ENCODE results near the gene TAF11L10. TPM values are rescaled to one million over a fixed set of nuclear protein-coding genes. Genes with fewer than 3 reads are reported as not detected.
"Not testable (repeated sequence)": the region's sequence is repeated elsewhere in the genome, so short reads cannot be mapped to it uniquely, and the experiment has no call there.

The TAF11L10 gene
- total RNA-seq, 2 experiments from 2014 or later: not detected

GRCh38 chr5:17607461-17607860, 9.8 kb upstream of the TAF11L10 start:
- H3K9me3 ChIP-seq (ENCODE audit: low read length); H2AFZ ChIP-seq (ENCODE audit: low read length); CTCF ChIA-PET (ENCODE audit: unreplicated experiment); H3K27ac ChIP-seq (ENCODE audit: low read depth, low read length, poor library complexity, severe bottlenecking); H3K4me3 ChIP-seq (ENCODE audit: low read depth, low read length, poor library complexity, severe bottlenecking); BruUV-seq (replicated peaks); H3K4me1 ChIP-seq (ENCODE audit: insufficient read depth, low read length, poor library complexity, severe bottlenecking); H3K79me2 ChIP-seq (ENCODE audit: insufficient read depth, low read depth, low read length); POLR2A ChIA-PET; intact Hi-C loops (cut with micrococcal nuclease; ENCODE audit: unreplicated experiment); DNase-seq (ENCODE audit: low spot score); H3K9me2 ChIP-seq (ENCODE audit: insufficient read depth, low read length); H3K4me2 ChIP-seq (ENCODE audit: low read length); H3K36me3 ChIP-seq (ENCODE audit: insufficient read depth, low read length); H4K20me1 ChIP-seq (ENCODE audit: insufficient read depth, low read length): not testable (repeated sequence)

- Histone ChIP-seq H3K27ac (ENCODE audit: low read depth, low read length, poor library complexity, severe bottlenecking) (no peak overlapping the region), H3K79me2 (ENCODE audit: insufficient read depth, low read depth, low read length) (no peaks in the 10 kb centered on the region), H3K9me2 (ENCODE audit: insufficient read depth, low read length) (no peaks in the 10 kb centered on the region), H3K4me3 (ENCODE audit: low read depth, low read length, poor library complexity, severe bottlenecking) (no peak overlapping the region), H4K20me1 (ENCODE audit: insufficient read depth, low read length) (no peaks in the 10 kb centered on the region), H2AFZ (ENCODE audit: low read length) (no peak overlapping the region), H3K36me3 (ENCODE audit: insufficient read depth, low read length) (no peaks in the 10 kb centered on the region), H3K9me3 (ENCODE audit: low read length) (no peaks in the 10 kb centered on the region), H3K4me1 (ENCODE audit: insufficient read depth, low read length, poor library complexity, severe bottlenecking) (no peaks in the 10 kb centered on the region), H3K4me2 (ENCODE audit: low read length) (no peak overlapping the region)
- POLR2A ChIA-PET: no interaction called here
- TF ChIP-seq EZH2phosphoT487 (IDR thresholded peaks at IDR 0.05; ENCODE audit: borderline replicate concordance, low read depth, low read length) (no peak), CTCF (conservative IDR thresholded peaks at IDR 0.05; ENCODE audit: low read length) (no peak)
- no TSS peak for BruUV-seq (replicated peaks)
- CTCF ChIA-PET (ENCODE audit: unreplicated experiment): no interaction called here
- intact Hi-C loops (cut with micrococcal nuclease; ENCODE audit: unreplicated experiment): no loop called here
- no peak for DNase-seq (ENCODE audit: low spot score)
These were observed 7.3 kb upstream of the TAF11L10 start for GRCh38 chr5:17604951-17605350.

- H3K9me3 ChIP-seq (ENCODE audit: low read length); DNase-seq (ENCODE audit: low spot score); CTCF ChIA-PET (ENCODE audit: unreplicated experiment); H3K4me2 ChIP-seq (ENCODE audit: low read length); H4K20me1 ChIP-seq (ENCODE audit: insufficient read depth, low read length); H2AFZ ChIP-seq (ENCODE audit: low read length); H3K9me2 ChIP-seq (ENCODE audit: insufficient read depth, low read length); BruUV-seq (replicated peaks); H3K27ac ChIP-seq (ENCODE audit: low read depth, low read length, poor library complexity, severe bottlenecking); POLR2A ChIA-PET; H3K36me3 ChIP-seq (ENCODE audit: insufficient read depth, low read length); intact Hi-C loops (cut with micrococcal nuclease; ENCODE audit: unreplicated experiment); H3K4me1 ChIP-seq (ENCODE audit: insufficient read depth, low read length, poor library complexity, severe bottlenecking); H3K79me2 ChIP-seq (ENCODE audit: insufficient read depth, low read depth, low read length); H3K4me3 ChIP-seq (ENCODE audit: low read depth, low read length, poor library complexity, severe bottlenecking): not testable (repeated sequence)
These were observed 6.3 kb upstream of the TAF11L10 start, which contains the start of gene TAF11L11 for GRCh38 chr5:17603880-17604279. Gene TAF11L11 (plus strand): TSS chr5:17604183.

GRCh38 chr5:17594255-17594654, 3.4 kb downstream of the TAF11L10 start, which contains the start of gene TAF11L9:
Gene TAF11L9 (minus strand): TSS chr5:17594394.
- not testable (repeated sequence) for BruUV-seq (replicated peaks)

GRCh38 chr5:17590860-17591259, 6.8 kb downstream of the TAF11L10 start, which contains the start of gene TAF11L8:
Gene TAF11L8 (minus strand): TSS chr5:17590960.
- CTCF ChIA-PET (ENCODE audit: unreplicated experiment); H3K36me3 ChIP-seq (ENCODE audit: insufficient read depth, low read length); H3K9me2 ChIP-seq (ENCODE audit: insufficient read depth, low read length); H3K27ac ChIP-seq (ENCODE audit: low read depth, low read length, poor library complexity, severe bottlenecking); H3K4me2 ChIP-seq (ENCODE audit: low read length); DNase-seq (ENCODE audit: low spot score); H3K4me1 ChIP-seq (ENCODE audit: insufficient read depth, low read length, poor library complexity, severe bottlenecking); BruUV-seq (replicated peaks); POLR2A ChIA-PET; H3K4me3 ChIP-seq (ENCODE audit: low read depth, low read length, poor library complexity, severe bottlenecking); H2AFZ ChIP-seq (ENCODE audit: low read length); H4K20me1 ChIP-seq (ENCODE audit: insufficient read depth, low read length); H3K9me3 ChIP-seq (ENCODE audit: low read length); H3K79me2 ChIP-seq (ENCODE audit: insufficient read depth, low read depth, low read length); intact Hi-C loops (cut with micrococcal nuclease; ENCODE audit: unreplicated experiment): not testable (repeated sequence)

More at GRCh38 chr5:17594255-17594654, 3.4 kb downstream of the TAF11L10 start, which contains the start of gene TAF11L9:
- H3K9me2 ChIP-seq (ENCODE audit: insufficient read depth, low read length); POLR2A ChIA-PET; intact Hi-C loops (cut with micrococcal nuclease; ENCODE audit: unreplicated experiment); H3K4me2 ChIP-seq (ENCODE audit: low read length); H3K36me3 ChIP-seq (ENCODE audit: insufficient read depth, low read length); H3K27ac ChIP-seq (ENCODE audit: low read depth, low read length, poor library complexity, severe bottlenecking); DNase-seq (ENCODE audit: low spot score); CTCF ChIA-PET (ENCODE audit: unreplicated experiment); H3K79me2 ChIP-seq (ENCODE audit: insufficient read depth, low read depth, low read length); H4K20me1 ChIP-seq (ENCODE audit: insufficient read depth, low read length); H3K9me3 ChIP-seq (ENCODE audit: low read length); H3K4me1 ChIP-seq (ENCODE audit: insufficient read depth, low read length, poor library complexity, severe bottlenecking); H2AFZ ChIP-seq (ENCODE audit: low read length); H3K4me3 ChIP-seq (ENCODE audit: low read depth, low read length, poor library complexity, severe bottlenecking): not testable (repeated sequence)

GRCh38 chr5:17585658-17586057, 12.0 kb downstream of the TAF11L10 start, which contains the start of gene TAF11L7:
Gene TAF11L7 (minus strand): TSS chr5:17585758.
- H3K36me3 ChIP-seq (ENCODE audit: insufficient read depth, low read length); H3K9me3 ChIP-seq (ENCODE audit: low read length); H3K4me1 ChIP-seq (ENCODE audit: insufficient read depth, low read length, poor library complexity, severe bottlenecking); DNase-seq (ENCODE audit: low spot score); H3K4me2 ChIP-seq (ENCODE audit: low read length); CTCF ChIA-PET (ENCODE audit: unreplicated experiment); H3K27ac ChIP-seq (ENCODE audit: low read depth, low read length, poor library complexity, severe bottlenecking); H2AFZ ChIP-seq (ENCODE audit: low read length); intact Hi-C loops (cut with micrococcal nuclease; ENCODE audit: unreplicated experiment); H3K4me3 ChIP-seq (ENCODE audit: low read depth, low read length, poor library complexity, severe bottlenecking); POLR2A ChIA-PET; H3K9me2 ChIP-seq (ENCODE audit: insufficient read depth, low read length); H3K79me2 ChIP-seq (ENCODE audit: insufficient read depth, low read depth, low read length); BruUV-seq (replicated peaks); H4K20me1 ChIP-seq (ENCODE audit: insufficient read depth, low read length): not testable (repeated sequence)
